Tibial artery (tissue), 4 donors: ENCODE results near the gene P2RY6.

ENCODE experiments used
- DNase-seq, 2 donors: peaks; one replicate each; pipeline ENCODE4 v3.0.0-alpha.2; 2019
- H3K27ac ChIP-seq, 2 donors: fragments of 200-600 bp; sonication (generic) in 1 of 2; 1 replicate in 1 of 2; 2 replicates in 1 of 2; pipeline ENCODE4 v1.5.1; 2018 to 2019; ENCODE audit warnings: mild to moderate bottlenecking in 1 of 2
- H3K27me3 ChIP-seq, 2 donors: fragments of 200-600 bp; sonication (generic) in 1 of 2; one replicate each; pipeline versions ENCODE4 v1.5.1 to v1.6.0; 2016 to 2019
- H3K36me3 ChIP-seq, 3 donors: fragments of 200-600 bp; sonication (generic) in 2 of 3; one replicate each; pipeline ENCODE4 v1.5.1; 2016 to 2019; ENCODE audit warnings: mild to moderate bottlenecking in 2 of 3
- H3K4me1 ChIP-seq, 4 donors: fragments of 200-600 bp; sonication (generic) in 2 of 4; 1 replicate in 3 of 4; 2 replicates in 1 of 4; pipeline ENCODE4 v1.5.1; 2016 to 2019
- H3K4me3 ChIP-seq, 2 donors: fragments of 200-600 bp; sonication (generic) in 1 of 2; 1 replicate in 1 of 2; 2 replicates in 1 of 2; pipeline ENCODE4 v1.5.1; 2018 to 2019; ENCODE audit warnings: mild to moderate bottlenecking in 2 of 2
- H3K9me3 ChIP-seq, 3 donors: fragments of 200-600 bp; sonication (generic) in 1 of 3; one replicate each; pipeline ENCODE4 v1.5.1; 2016 to 2019
- CTCF ChIP-seq, 2 experiments: fragments of 200-600 bp in 1 of 2; fragments of 450-650 bp in 1 of 2; IDR thresholded peaks; one replicate each; pipeline ENCODE4 v1.5.1; 2017 to 2019; ENCODE audit warnings: antibody characterized with exemption in 2 of 2, mild to moderate bottlenecking in 1 of 2, moderate library complexity in 1 of 2
- intact Hi-C: fragments of 100-400 bp; cut with DNase I; formaldehyde crosslinking; loops from one replicate; pipeline ENCODE4 v1.15.0; 2023; ENCODE audit warnings: low total_unique reads

P2RY6 gene

GRCh38 chr11:73295996-73296318 lies 23.8 kb downstream of the P2RY6 start:
- intact Hi-C loops = loop anchor here (5.0 to 10.0 kb wide), 2 partner anchors 41 to 369 kb away; no protein-coding TSS in a partner anchor

GRCh38 chr11:73296501-73297230 lies 24.5 kb downstream of the P2RY6 start:
- peak in 1 of 2 donors; percentile 65 for DNase-seq
- intact Hi-C loops = loop anchor here (5.0 to 10.0 kb wide), 2 partner anchors 41 to 368 kb away; no protein-coding TSS in a partner anchor
- H3K4me3 ChIP-seq = no peak overlapping the region
- H3K27ac ChIP-seq = no peak overlapping the region
- H3K27me3 ChIP-seq = no peaks in the 10 kb centered on the region
- H3K36me3 ChIP-seq = no peaks in the 10 kb centered on the region
- H3K4me1 ChIP-seq = peaks cover 0 to 24% (median 15%) of the 10 kb centered on the region in 4 donors
- no peak for TF ChIP-seq CTCF (IDR thresholded peaks at IDR 0.05)
- no peaks in the 10 kb centered on the region for H3K9me3 ChIP-seq

More at GRCh38 chr11:73295996-73296318, 23.8 kb downstream of the P2RY6 start:
- H3K4me3 ChIP-seq = no peak overlapping the region
- H3K36me3 ChIP-seq = no peaks in the 10 kb centered on the region
- no peak overlapping the region for H3K27ac ChIP-seq
- DNase-seq = no peak
- H3K4me1 ChIP-seq = peaks cover 0 to 17% (median 12%) of the 10 kb centered on the region in 4 donors
- H3K27me3 ChIP-seq = no peaks in the 10 kb centered on the region
- H3K9me3 ChIP-seq = no peaks in the 10 kb centered on the region
- no peak for TF ChIP-seq CTCF (IDR thresholded peaks at IDR 0.05)

- H3K9me3 ChIP-seq = no peaks in the 10 kb centered on the region
- peaks cover 0 to 25% (median 15%) of the 10 kb centered on the region in 4 donors for H3K4me1 ChIP-seq
- TF ChIP-seq CTCF (IDR thresholded peaks at IDR 0.05) = no peak
- H3K27ac ChIP-seq = no peak overlapping the region
- no peak for DNase-seq
- intact Hi-C loops = loop anchor here (5.0 to 10.0 kb wide), 2 partner anchors 40 to 368 kb away; no protein-coding TSS in a partner anchor
- H3K4me3 ChIP-seq = no peak overlapping the region
- no peaks in the 10 kb centered on the region for H3K27me3 ChIP-seq
- no peaks in the 10 kb centered on the region for H3K36me3 ChIP-seq
These were observed 25.1 kb downstream of the P2RY6 start for GRCh38 chr11:73297231-73297590.

- Histone ChIP-seq H3K36me3 (no peaks in the 10 kb centered on the region), H3K4me3 (no peak overlapping the region), H3K27ac (no peak overlapping the region), H3K9me3 (no peaks in the 10 kb centered on the region), H3K4me1 (peaks cover 0 to 25% (median 15%) of the 10 kb centered on the region in 4 donors), H3K27me3 (no peaks in the 10 kb centered on the region)
- no peak for TF ChIP-seq CTCF (IDR thresholded peaks at IDR 0.05)
- intact Hi-C loops = loop anchor here (5.0 to 10.0 kb wide), 2 partner anchors 40 to 367 kb away; no protein-coding TSS in a partner anchor
- peak in 1 of 2 donors; percentile 38 for DNase-seq
These were observed 25.6 kb downstream of the P2RY6 start for GRCh38 chr11:73297702-73298101.

GRCh38 chr11:73298233-73298632 lies 26.1 kb downstream of the P2RY6 start:
- TF ChIP-seq CTCF (IDR thresholded peaks at IDR 0.05) = no peak
- no peak for DNase-seq
- no peaks in the 10 kb centered on the region for H3K9me3 ChIP-seq
- H3K27ac ChIP-seq = no peak overlapping the region
- H3K4me1 ChIP-seq = peaks cover 0 to 25% (median 15%) of the 10 kb centered on the region in 4 donors
- no peaks in the 10 kb centered on the region for H3K27me3 ChIP-seq
- intact Hi-C loops = loop anchor here (5.0 to 10.0 kb wide), 2 partner anchors 39 to 367 kb away; no protein-coding TSS in a partner anchor
- H3K36me3 ChIP-seq = no peaks in the 10 kb centered on the region
- H3K4me3 ChIP-seq = no peak overlapping the region
